Colon (tissue), 2 donors: ENCODE results near the gene PRIMA1.
"Not testable (repeated sequence)": the region's sequence is repeated elsewhere in the genome, so short reads cannot be mapped to it uniquely, and the experiment has no call there.

ENCODE experiments used
- FAIRE-seq: peaks from 2 replicates; lab custom pipeline; 2012; peaks lifted over from hg19 to GRCh38; lab: Jason Lieb, UNC
- donor health status: control.
- donor health status: control.

Gene PRIMA1, protein sequence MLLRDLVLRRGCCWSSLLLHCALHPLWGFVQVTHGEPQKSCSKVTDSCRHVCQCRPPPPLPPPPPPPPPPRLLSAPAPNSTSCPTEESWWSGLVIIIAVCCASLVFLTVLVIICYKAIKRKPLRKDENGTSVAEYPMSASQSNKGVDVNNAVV

DNA sequence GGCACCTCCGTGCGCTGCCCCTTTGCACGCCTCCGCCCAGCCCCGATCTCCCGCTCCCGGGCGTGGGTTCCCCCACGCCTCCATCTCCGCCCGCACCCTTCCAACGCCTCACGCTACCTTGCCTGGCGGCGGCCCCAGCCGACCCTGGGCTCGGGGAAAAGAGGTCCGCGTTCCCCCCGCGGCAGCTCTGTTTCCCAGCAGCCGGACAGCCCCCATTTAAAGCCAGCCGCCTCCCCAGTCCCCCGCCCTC lies at the start of gene PRIMA1:
TSS of gene PRIMA1 (minus strand) at position 193 of the 250 bp plus-strand sequence. CDS start 767 bp downstream, outside the sequence.
- FAIRE-seq: no peak

DNA sequence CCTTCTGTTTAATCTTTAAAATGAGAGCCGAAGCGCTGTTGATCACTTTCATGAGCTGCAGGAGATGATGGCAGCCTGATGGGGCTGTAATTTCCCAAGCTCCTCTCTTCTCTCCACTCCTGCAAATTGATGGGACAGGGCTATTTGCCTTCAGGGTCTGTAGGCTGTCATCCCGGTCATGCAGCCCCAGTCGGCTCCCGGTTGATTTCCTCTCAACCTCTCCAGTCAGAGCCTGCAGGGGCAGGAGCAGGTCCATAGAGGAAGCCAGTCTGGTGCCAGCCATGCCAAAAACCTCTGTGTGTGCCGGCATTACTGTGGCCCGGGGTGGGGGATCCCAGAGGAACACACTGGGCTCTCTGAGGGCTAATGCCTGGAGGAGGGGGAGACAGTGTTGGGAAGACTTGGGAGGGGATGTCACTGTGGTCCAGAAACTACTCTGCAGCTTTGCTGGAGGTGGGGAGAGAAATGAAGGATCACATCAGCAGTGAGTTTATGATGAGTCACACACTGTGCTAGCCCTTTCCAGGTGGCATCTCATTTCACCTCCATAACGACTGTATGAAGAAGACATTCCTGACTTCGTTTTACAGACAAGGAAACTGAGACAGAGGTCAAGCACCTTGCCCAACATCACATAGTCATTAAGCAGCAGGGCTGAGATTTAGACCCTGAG lies 46.5 kb upstream of the PRIMA1 start:
- FAIRE-seq: no peak

DNA sequence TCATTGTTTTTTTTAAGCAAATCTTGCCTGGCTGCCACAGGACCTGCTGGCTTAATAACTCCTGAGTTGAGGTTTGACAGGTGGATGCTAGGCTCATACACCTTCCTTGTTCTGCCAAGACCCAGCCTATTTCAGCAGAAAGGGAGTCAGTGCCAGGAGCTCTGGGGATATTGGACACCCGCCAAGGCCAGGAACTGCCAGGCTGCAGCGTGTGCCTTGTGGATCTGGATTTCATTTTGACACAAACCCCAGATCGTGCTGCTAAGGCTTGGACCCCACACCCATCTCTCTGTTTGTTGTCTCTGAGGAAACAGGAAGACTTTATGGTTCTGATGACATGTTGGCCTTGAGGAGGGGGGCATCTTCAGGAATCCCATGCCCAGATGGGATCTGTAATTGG lies 44.4 kb upstream of the PRIMA1 start:
- FAIRE-seq: no peak

DNA sequence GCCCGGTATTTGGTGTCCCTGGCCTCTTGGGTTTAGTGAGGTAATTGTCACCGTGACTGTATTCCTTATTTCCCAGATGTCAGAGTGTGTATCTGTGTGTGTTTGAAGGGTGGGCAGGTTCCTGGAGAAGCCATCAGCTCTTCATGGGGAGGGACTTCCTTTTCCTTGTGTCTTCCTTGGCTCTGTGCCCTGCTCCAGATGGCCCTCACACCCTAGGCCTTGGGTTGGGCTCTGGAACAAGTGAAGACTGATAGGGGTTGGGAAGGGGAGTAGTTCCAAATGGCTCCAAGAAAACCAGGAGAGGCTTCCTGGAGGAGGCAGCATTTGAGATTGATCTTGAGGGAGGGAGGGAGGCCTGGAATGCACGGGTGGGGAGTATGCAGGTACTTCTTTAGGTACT lies 43.8 kb upstream of the PRIMA1 start:
- FAIRE-seq: no peak

DNA sequence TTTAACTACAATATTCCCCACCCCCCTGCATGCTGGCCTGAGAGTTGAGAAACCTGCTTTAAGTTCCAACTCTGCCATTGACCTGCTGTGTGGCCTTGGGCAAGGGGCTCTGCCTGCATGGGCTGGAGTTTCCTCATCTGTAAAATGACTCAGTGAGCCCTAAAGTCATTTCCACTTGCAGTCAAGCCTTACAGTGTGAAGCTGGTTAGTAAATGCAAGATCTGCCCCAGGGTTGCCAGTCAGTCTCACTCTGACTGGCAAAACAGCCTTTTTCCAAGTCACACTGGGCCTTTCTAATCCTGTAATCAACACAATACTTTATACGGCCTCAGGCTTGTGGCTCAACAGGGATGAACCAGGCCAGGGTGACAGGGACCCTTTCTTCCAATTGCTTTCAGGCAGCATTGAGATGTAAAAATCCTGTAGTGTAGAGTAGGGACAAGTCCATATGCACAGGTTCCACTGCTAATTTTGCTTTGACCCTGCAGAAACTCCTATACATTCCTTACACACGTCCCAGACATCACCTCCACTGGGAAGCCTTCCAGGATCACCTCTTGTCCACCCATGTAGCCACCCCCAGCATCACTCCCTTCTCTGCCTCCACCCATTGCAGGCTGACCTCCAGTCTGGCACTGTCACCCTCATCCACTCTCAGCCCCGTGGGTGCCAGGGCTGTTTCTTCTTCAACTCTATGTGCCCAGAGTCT lies 42.6 kb upstream of the PRIMA1 start:
- FAIRE-seq: no peak

DNA sequence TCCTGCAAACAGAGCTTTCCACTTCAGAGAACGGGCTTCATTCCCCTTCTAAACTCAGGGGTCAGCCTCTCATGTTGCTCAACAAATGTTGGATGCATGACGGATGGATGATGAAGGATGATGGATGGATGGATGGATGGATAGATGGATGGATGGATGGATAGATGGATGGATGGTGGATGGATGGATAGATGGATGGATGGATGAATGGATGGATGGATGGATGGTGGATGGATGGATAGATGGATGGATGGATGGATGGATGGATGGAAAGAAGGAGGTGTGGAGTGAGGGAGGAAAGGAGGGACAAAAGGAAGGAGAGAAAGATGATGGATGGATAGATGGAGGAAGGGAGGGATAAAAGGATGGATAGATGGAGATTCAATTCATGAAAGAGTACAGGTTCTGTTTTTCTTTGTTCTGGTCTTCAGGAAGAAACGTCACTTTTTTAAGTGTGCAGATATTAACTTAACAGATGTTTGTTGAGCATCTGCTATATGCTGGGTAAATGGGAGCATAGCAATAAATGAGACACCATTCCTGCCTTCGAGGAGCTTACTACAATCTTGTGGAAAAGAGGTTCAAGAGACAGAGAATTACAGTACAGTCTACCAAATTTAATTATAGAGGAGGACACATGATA lies 41.7 kb upstream of the PRIMA1 start:
- no peak for FAIRE-seq

DNA sequence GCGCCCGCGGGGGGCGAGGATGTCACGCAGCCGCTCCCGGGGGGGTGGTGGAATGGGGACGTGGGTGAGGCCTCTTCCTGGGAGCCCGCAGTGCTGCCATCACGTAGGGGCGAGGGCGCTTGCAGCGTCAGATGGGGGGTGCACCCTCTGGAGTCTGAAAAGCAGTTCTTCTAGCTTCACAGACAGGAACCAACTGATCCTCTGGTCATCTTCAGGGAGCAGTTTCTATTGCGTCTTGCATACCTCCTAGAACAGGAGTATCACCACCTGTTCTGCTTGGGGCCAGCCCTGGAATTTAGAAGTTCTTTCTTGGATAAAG lies 36.9 kb upstream of the PRIMA1 start:
- FAIRE-seq: no peak

DNA sequence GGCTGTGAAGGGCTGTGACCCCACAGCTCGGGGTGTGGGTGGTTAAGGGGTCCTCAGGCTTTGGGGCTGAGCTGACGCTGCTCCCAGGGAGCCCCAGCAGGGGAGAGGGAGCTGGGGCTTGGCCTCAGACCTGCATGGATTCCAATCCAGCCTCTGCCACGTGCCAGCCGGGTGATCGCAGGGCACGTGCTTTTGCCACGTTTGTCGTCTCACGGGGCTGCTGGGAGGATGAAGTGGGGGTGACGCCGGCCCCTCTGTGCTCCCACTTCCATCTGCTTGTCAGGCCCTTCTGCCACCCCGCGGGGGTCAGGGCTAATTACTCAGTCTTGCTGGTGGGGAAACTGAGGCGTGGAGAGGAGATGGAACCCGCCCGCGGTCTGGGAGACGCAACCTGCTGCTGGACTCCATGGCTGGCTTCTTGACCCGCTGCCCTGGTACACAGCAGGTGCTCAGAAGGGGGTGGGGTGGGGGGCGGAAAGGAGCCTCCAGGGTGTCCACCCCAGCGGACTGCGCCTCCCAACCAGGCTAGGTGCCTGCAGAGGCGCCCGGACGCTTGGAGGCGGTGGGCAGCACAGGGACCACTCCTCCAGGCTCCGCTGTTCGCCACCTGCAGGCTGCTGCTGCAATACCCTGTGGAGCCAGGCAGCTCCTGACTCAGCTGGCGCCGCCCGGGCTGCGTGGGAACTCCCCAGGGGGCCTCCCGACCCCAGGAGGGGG lies 36.4 kb upstream of the PRIMA1 start:
- no peak for FAIRE-seq

DNA sequence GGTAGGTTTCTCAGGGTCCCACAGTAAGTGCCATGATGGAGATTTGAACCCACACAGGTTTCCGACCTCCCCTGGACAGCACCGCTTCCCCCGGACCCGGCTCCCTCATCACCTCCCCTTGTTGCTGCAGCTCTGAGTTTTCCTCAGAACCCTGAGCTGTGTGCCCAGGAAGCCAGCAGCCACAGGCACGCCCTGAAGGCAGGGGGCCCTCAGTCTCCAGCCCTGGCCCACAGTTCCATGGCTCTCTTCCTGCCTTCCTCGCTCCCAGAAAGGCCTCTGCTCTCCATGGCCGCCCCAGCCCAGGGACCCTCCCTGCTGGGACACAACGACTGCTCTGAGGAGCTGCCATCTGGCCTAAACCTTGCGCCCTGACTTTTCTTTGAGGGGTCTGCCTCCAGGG lies 35.8 kb upstream of the PRIMA1 start:
- FAIRE-seq: no peak

DNA sequence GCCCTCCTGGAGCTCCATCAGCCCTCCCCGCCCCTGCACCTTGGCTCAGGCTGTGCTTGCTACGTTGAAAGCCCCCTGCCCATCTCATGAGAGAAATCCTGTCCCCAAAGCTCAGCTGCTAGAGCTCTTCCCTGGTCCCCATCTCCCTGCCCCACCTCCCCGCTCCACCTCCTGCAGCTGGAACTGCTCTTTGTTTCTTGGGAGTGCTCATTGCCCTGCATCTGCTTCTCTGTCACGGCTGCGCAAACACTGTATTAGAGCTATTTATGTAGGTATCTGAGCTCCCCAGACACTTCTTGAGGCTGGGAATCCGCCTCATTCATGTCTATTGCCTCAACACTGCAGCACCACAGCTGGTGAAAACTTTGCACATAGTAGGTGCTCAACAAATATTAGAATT lies 32.8 kb upstream of the PRIMA1 start:
- no peak for FAIRE-seq

DNA sequence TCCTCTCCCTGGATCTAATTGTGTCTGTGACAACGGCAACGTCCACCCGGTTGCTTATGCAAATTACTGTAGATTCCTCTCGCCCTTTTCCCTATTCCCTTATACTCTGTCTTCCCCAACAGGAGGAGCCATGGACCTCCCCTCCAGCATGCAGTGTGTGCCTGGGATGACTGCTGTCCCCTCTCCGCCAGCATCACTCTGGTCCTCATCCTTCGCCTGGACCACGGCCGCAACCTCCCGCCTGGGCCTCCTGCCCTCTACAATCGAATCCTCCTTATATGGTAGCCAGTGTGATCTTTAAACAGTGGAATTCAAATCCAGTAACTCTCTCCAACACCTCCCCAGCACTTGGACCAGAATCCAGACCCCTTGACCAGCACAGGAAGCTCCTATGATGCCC lies 30.6 kb upstream of the PRIMA1 start:
- FAIRE-seq: no peak

DNA sequence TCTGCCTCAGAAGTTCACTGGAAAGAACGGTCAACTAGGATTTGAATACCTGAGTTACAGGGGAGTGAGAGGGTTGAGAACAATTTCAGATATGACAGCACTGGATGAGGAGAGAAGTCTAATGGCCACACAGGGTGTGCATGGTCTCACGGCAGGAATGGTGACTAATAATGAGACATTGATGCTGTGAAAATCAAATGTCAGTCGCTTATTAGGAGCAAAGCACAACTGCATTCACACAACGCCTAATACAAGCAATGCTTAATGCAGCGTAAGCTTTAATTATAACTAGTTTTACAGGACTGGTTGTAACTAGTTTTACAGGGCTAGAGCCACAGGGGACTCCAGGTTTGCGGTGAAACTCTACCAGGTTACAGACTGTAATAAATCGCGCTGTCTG lies 23.4 kb upstream of the PRIMA1 start:
- FAIRE-seq: no peak

DNA sequence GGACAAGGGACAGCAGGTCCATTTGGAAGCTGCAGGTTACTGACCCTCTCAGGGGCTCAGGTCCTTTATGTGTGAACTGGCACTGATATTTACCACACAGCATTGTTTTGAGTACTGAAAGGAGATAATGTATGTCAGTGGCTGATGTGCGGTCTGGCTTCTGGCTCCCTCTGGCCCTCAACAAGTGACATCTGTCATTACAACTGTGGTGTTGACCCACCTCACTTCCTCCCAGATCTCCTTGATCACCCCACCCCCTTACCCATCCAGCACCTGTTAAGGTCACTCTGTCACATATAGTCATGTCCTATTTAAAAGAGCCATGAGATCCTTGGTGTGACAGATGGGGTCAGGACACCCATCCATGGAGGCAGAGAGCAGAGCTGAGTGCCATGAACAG lies 22.7 kb upstream of the PRIMA1 start:
- FAIRE-seq: no peak

DNA sequence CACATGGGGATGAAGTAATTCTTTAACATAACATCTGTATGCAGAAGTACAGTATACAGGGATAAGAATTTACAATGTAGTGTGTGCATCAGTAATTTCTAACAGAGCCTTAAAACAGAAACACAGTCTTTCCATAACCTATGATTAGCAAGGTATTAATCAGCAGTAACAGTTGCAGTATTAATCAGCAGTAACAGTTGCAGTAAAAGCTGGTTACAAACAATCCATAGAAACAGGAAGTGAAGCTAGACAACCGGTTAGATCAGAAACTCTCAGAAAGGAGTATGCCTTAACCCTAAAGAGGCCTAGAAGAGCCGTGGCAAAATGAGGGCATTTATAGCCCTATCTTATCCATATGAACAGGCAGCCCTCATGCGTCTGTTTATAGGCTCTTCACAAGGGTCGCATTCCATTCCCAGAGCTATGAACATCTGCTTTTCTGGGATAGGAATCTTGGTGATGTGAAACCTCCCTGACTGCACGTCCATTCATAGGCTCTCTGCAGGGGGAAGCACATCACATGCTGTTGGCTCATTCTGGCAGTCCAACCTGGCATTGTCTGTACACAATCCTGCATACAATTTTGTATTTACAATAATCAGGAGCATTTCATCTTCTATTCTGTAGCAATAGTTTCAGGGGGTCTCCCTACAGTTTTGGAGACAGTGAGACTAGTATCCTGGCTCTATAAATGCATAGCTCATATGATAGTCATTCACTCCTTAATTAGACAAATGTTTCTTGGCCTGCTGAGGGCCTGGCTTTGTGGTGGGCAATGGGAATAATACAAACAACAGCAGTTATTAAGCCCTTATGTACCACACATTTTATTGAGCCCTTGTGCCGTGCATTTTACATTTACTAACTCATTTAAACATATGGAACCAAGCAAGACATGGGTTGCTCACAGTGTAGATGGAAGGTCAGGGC lies 21.5 kb upstream of the PRIMA1 start:
- not testable (repeated sequence) for FAIRE-seq

DNA sequence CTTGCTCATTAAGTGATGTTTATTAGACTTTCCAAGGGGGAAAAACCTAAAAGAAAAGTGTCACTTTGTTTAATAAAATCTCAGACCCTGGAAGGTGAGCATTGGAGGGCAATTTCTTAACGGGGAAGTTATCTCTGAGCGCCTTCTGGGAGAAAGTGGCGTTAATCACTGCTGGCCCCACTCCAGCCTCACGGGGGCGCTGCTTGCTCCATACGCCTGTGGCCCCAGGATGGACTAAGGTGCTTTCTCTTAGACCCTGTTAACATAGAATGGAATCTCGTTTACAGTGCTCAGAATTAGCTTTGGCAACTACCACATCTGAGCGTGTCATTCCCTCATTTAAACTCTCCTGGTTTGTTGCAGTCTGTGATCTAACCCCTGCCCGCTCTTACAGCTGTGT lies 16.4 kb upstream of the PRIMA1 start:
- no peak for FAIRE-seq

DNA sequence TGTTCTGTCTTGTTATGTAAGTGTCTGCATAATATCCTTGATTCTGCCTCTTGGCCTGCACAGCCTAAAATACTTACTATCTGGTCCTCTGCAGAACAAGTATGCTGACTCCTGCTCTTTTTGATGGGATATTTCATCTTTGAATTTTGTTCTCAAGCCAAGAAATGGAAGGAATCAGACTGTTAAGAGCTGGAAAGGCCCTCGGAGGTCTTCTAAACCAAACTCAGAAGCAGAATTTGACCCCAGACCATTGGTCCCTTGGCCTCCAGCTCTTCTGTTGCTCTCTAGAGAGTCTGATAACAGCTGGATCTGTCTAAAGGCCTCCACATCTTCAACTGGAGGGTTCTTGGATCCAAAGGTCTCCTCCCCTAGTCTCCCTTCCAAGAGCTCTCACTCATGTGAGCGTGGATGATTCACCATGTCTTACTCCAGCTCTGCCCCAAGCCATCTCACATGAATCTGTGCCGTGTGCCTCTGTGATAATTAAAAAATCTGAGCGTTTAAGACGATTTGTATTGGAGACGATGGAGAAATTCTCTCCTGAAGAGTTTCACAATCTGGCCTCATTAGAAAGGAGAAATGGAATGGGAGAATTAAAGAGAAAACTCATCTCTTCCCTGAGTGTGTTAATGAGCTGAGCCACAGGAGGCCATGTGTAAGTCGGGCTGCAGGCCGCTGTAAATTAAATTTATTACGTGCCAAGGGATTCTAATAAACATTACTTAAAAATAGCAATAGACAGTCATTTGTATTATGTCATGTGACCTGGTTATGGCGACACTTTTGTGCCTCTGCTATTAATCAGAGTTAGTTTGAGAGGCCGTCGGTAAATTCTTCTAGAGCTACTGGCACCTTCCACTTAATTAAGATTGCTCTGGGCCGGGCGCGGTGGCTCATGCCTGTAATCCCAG lies 15.4 kb upstream of the PRIMA1 start:
- FAIRE-seq: no peak

DNA sequence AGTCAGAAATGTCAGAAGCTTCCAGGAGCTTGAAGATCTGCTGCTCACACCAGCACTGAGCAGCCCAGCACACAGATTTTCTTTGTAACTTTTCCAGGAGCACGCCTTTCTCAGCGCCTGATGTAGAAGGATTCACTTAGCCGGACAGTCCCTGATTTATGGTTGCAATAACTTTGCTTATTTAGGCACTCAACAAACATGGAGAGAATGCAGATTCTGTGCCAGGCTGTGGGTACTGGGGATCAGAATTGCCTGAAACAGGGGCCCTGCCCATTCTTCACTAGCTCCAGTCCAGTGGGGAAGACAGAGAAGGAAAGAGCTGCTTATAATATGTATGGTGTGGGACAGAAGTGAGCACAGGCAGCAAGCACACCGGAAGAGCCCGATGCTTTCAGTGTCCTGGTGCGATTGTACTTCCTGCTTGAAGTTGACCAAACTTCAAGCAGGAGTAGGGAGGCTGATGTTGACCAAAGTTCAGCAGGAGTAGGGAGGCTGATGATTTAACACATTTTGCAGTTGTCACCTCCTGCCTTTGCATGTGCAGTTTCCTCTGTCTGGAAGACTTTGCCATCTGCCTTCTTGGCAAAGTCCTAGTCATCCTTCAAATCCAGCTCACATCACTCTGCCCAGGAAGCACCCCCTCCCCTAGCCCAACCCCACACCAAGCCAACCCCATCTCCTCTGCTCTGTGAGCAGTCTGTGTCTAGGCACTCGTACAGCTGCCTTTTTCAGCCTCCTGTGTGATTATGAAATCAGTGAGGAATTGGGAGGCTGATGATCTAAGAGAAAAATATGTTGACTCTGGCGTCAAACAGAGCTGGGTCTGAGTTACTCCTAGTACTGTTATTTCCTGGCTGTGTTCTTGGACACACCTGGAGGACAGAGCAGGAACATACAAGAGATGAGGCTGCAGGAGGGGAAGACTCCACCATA lies 12.0 kb upstream of the PRIMA1 start:
- FAIRE-seq: no peak

DNA sequence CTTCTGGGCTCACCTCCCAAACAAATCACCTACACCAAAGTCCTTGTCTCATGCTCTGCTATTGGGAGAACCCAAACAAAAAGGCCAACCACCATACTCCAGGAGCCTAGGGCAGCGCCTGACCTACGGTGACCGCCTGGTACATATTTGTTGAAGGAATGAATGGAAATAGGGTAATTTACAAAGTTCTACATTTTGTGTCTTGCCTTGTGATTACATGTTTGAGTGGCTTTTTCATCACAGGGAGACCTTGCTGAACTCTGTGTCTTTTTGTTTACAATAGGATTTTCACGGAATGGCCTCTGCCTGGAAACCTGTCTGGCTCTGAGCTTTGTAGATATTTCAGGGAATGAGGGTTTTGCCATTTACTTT lies 11.3 kb upstream of the PRIMA1 start:
- no peak for FAIRE-seq

DNA sequence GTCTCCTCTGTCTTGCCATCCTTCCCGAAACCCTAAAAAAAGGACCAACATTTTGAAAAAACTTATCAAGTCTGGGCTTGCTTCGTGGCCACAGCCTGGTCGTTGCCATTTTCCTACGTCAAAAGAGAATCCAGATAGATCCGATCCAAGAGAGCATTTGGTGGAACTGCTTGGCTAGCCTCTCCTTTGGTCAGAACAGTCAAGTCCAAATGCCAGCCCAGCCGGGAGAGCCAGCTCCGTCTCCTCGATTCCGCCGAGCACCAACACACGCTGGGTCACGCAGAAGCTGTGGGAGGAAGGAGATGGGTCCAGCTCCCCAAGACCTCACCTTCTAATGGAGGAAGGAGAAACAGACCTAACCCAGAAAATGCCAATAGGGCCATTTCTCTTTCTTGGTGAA lies 9.3 kb upstream of the PRIMA1 start:
- no peak for FAIRE-seq

DNA sequence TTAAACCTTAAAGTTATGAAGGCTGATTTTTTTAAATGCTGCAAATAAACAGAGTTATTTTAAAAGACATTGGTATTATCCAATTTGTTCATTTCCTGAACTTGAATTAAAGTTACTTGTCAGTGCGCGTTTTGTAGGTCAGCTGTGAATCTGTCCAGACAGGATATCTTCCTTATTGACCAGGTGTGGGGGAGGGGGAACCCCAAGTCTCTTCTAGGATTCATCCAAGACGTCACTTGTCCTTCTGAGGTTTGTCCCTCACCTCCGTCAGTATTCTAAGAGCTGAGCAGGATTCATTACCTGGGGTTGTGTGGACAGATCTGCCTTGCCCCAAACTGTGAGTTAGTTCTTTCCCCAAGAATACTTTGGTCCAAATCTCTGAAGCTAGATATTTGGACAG lies 8.8 kb upstream of the PRIMA1 start:
- FAIRE-seq: no peak
